Measurements from ENCODE around the gene NDOR1.

DNA sequence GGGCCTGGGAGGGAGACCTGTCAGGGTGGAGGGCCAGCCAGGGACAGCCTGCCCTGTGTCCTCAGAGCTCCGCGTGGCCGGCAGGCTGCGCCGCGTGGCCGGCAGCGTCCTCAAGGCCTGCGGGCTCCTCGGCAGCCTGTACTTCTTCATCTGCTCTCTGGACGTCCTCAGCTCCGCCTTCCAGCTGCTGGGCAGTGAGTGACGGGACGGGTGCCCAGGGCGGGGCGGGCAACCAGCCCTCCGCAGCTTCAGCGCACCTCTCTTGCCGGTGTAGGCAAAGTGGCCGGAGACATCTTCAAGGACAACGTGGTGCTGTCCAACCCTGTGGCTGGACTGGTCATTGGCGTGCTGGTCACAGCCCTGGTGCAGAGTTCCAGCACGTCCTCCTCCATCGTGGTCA lies 27.0 kb downstream of the NDOR1 start:
- TF ChIP-seq EZH2phosphoT487 (IDR thresholded peaks at IDR 0.05; ENCODE audit: insufficient read depth, low read depth) (no peak), EZH2 (IDR thresholded peaks at IDR 0.05; ENCODE audit: insufficient read depth, poor library complexity, severe bottlenecking) (no peak)

Data from GM23248 (cell line).